DMS 273 (cell line): ENCODE data around the gene TUNAR.
A peak's percentile ranks its signal among the peaks of the same experiment; 100 is the strongest.

Experiments
- DNase-seq: peaks from one replicate; lab custom pipeline; 2025; ENCODE audit not compliant: unreplicated experiment; lab: John Stamatoyannopoulos, UW

The TUNAR gene

GRCh38 chr14:95871531-95871930, 5.1 kb upstream of the TUNAR start:
- DNase-seq: no peak

- DNase-seq: no peak
Measured at GRCh38 chr14:95872777-95873176, 3.9 kb upstream of the TUNAR start.

GRCh38 chr14:95875831-95876760, 536 bp upstream of the TUNAR start:
- peak; percentile 71 for DNase-seq

- peak; percentile 17 for DNase-seq
Measured at GRCh38 chr14:95877633-95878032, 1.0 kb downstream of the TUNAR start.

GRCh38 chr14:95884377-95884776, 7.7 kb downstream of the TUNAR start:
- DNase-seq: no peak

GRCh38 chr14:95885278-95885677, 8.6 kb downstream of the TUNAR start:
- DNase-seq: no peak

- DNase-seq: no peak
Measured at GRCh38 chr14:95885866-95886265, 9.2 kb downstream of the TUNAR start.

GRCh38 chr14:95886366-95887056, 9.9 kb downstream of the TUNAR start:
- DNase-seq: peak; percentile 4

- no peak for DNase-seq
Measured at GRCh38 chr14:95887351-95887750, 10.7 kb downstream of the TUNAR start.

- DNase-seq: no peak
Measured at GRCh38 chr14:95889236-95889979, 12.8 kb downstream of the TUNAR start.

GRCh38 chr14:95891742-95892141, 15.1 kb downstream of the TUNAR start:
- DNase-seq: no peak

- no peak for DNase-seq
Measured at GRCh38 chr14:95892142-95892541, 15.5 kb downstream of the TUNAR start.

- DNase-seq: peak; percentile 60
Measured at GRCh38 chr14:95895720-95896119, 19.1 kb downstream of the TUNAR start.

- no peak for DNase-seq
Measured at GRCh38 chr14:95896498-95897135, 20.0 kb downstream of the TUNAR start.

- no peak for DNase-seq
Measured at GRCh38 chr14:95897280-95897679, 20.6 kb downstream of the TUNAR start.

GRCh38 chr14:95901054-95901453, 24.4 kb downstream of the TUNAR start:
- peak; percentile 59 for DNase-seq

- no peak for DNase-seq
Measured at GRCh38 chr14:95902273-95902826, 25.7 kb downstream of the TUNAR start.

GRCh38 chr14:95903165-95903564, 26.5 kb downstream of the TUNAR start:
- no peak for DNase-seq

GRCh38 chr14:95903616-95904107, 27.0 kb downstream of the TUNAR start:
- DNase-seq: peak; percentile 59

- DNase-seq: no peak
Measured at GRCh38 chr14:95906591-95906990, 30.0 kb downstream of the TUNAR start.

GRCh38 chr14:95910628-95911027, 34.0 kb downstream of the TUNAR start:
- DNase-seq: no peak
